AG09309 (cell line): ENCODE data around the gene EXOC4.
A peak's percentile ranks its signal among the peaks of the same experiment; 100 is the strongest.

ENCODE experiments used
- DNase-seq: peaks from one replicate; pipeline ENCODE4 v3.0.0-alpha.2; 2010; ENCODE audit warnings: low read depth
- H3K4me3 ChIP-seq: 2 replicates; pipeline ENCODE4 v1.5.1; 2011; ENCODE audit warnings: mild to moderate bottlenecking, low read depth, low read length, moderate library complexity; ENCODE audit not compliant: control insufficient read depth
- CTCF ChIP-seq: IDR thresholded peaks from 2 replicates; pipeline ENCODE4 v1.5.1; 2011; ENCODE audit warnings: mild to moderate bottlenecking, low read depth, low read length, inconsistent platforms; ENCODE audit not compliant: insufficient read depth, control insufficient read depth; ENCODE audit errors: missing control alignments

Gene EXOC4

GRCh38 chr7:133353775-133354174 is 100.9 kb downstream of the EXOC4 start:
- no peak for DNase-seq
- H3K4me3 ChIP-seq, result no peak overlapping the region
- no peak for TF ChIP-seq CTCF

- H3K4me3 ChIP-seq, result no peak overlapping the region
- TF ChIP-seq CTCF, result no peak
- DNase-seq, result peak; percentile 21
Observed at GRCh38 chr7:133354546-133355324, 101.9 kb downstream of the EXOC4 start.

- no peak for DNase-seq
Observed at GRCh38 chr7:133355325-133355708, 102.4 kb downstream of the EXOC4 start.

GRCh38 chr7:133355822-133356221 is 102.9 kb downstream of the EXOC4 start:
- no peak overlapping the region for H3K4me3 ChIP-seq
- DNase-seq, result no peak
- TF ChIP-seq CTCF, result no peak

More at GRCh38 chr7:133355325-133355708, 102.4 kb downstream of the EXOC4 start:
- TF ChIP-seq CTCF, result no peak
- no peak overlapping the region for H3K4me3 ChIP-seq

GRCh38 chr7:133358708-133359107 is 105.8 kb downstream of the EXOC4 start:
- DNase-seq, result no peak
- TF ChIP-seq CTCF, result no peak
- no peak overlapping the region for H3K4me3 ChIP-seq

- no peak overlapping the region for H3K4me3 ChIP-seq
- no peak for TF ChIP-seq CTCF
- no peak for DNase-seq
Observed at GRCh38 chr7:133359449-133359848, 106.6 kb downstream of the EXOC4 start.
